GM12801 (cell line): ENCODE measurements around the gene HSD17B14.

Experiments used
- CTCF ChIP-seq: IDR thresholded peaks from one replicate; pipeline ENCODE4 v1.5.1; 2011; ENCODE audit warnings: control low read depth; ENCODE audit not compliant: insufficient read length; ENCODE audit errors: extremely low read depth

HSD17B14 gene

GRCh38 chr19:48841047-48841446, 4.8 kb upstream of the HSD17B14 start:
- TF ChIP-seq CTCF = no peak

- TF ChIP-seq CTCF = no peak
Observed at GRCh38 chr19:48837687-48838086, 1.4 kb upstream of the HSD17B14 start.

- no peak for TF ChIP-seq CTCF
Observed at GRCh38 chr19:48837051-48837524, 797 bp upstream of the HSD17B14 start.

GRCh38 chr19:48835734-48836088, 580 bp downstream of the HSD17B14 start:
- peak; percentile 30 for TF ChIP-seq CTCF

GRCh38 chr19:48833977-48834376, 2.3 kb downstream of the HSD17B14 start:
- no peak for TF ChIP-seq CTCF

GRCh38 chr19:48833049-48833448, 3.2 kb downstream of the HSD17B14 start:
- TF ChIP-seq CTCF = no peak

GRCh38 chr19:48830965-48831364, 5.3 kb downstream of the HSD17B14 start:
- no peak for TF ChIP-seq CTCF

- TF ChIP-seq CTCF = no peak
Observed at GRCh38 chr19:48830088-48830487, 6.2 kb downstream of the HSD17B14 start.
